Measurements from ENCODE around the gene MRTFB.
A peak's percentile ranks its signal among the peaks of the same experiment; 100 is the strongest.
"Not testable (repeated sequence)": the region's sequence is repeated elsewhere in the genome, so short reads cannot be mapped to it uniquely, and the experiment has no call there.

The MRTFB gene

DNA sequence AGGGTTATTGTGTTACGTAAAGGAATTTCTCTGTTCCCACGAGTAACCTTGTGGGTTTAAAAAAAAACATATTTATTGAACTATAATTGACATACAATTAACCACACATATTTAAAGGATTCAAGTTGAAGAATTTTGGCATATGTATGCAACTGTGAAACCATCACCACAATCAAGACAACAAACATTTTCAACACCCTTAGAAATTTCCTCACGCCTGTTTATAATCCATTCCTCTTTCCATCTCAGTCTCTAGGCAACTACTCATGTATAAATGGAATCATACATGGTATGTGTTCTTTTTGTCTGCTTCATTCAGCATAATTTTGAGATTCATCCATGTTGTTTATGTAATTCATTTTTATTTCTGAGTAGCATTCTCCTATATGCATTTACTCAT, 104.0 kb downstream of the MRTFB start:
- DNase-seq (ENCODE audit: extremely low spot score, insufficient read length, low read depth), result no peak
- FAIRE-seq, result no peak

DNA sequence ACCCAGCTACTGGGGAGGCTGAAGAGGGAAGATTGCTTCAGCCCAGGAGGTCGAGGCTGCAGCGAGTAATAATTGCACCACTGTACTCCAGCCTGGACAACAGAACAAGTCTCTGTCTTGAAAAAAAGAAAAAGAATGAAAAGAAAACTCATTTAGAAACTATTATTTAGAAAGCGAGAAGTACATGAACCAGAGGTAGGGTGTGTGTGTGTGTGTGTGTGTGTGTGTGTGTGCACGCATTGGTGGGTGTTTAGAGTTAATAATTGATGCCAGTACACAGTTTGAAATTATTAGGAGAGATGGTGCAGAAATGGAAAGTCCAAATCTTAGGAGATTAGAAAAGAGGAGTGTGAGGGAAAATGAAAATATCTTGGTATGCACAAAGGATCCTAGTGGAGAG, 106.6 kb downstream of the MRTFB start:
- FAIRE-seq (peak; percentile 72), DNase-seq (ENCODE audit: extremely low spot score, insufficient read length, low read depth) (no peak)

DNA sequence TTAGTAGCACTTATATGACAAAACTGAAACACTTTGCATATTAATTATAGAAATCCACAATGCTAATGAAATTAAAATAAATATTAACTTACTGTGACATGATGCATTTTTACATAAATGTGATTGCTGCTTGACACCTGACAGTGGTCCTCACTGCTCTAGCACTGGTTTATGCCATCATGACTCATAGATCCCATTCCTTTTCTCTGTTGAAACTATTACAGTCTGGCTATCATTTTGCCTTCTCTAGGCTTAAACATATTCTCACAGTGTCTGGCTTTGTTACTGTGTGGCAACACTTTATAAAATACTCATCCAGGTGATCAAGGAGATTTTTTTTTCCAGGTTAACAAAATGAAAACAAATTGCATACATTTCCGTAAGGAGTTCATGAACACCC, 108.0 kb downstream of the MRTFB start:
- DNase-seq (ENCODE audit: extremely low spot score, insufficient read length, low read depth) (no peak), FAIRE-seq (no peak)

DNA sequence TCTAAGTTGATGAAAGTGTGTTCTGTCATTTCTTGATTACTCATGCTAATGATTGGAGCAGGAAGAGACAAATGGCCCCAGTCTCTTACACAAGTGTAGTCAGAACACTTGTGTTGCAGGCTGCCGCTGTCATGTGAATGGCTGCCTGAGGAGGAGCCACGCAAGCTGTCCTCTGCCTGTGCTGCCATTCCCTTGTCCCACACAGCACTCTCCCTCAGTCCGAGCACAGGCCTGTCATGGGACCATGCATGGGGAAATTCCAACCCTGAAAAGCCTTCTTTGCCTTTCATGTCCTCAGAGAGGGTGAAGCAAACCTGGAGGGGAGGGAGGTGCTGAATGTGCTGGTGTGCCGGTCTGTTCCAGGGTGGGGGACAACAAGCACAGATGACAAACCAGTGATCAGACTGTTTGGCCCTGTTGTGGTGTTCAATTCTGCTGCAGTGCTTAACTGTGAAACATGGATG, 109.4 kb downstream of the MRTFB start:
- DNase-seq (ENCODE audit: extremely low spot score, insufficient read length, low read depth) (no peak), FAIRE-seq (no peak)

DNA sequence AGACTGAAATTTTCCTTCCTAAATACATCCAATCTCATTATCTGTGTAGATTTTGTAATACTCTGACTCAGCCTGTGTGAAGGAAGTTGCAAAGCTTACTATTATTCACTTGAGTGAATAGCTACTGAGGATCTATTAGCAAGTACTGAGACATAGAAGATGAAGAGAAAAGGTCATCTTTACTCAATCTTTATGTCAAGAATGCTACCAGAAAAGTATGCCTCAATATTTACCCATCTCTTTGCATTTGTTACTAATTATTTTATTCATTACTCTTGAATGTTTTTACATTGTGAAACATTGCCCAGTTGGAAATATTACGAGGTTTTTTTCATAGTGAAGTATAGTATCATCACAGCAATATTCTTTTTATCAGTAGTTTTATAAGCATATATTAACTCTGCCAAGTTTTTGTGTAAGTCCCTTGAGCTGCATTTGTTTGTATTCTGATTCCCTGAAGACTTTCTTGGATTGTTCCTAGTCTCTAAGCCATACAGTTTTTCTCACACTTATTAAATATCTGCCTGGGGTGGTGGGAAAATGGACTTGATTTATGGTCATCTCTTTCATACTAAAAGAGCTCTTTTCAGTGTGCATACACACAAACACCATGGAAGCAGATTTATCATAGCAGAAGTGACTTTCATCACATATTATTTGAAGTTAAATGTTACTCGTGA, 110.4 kb downstream of the MRTFB start:
- no peak for FAIRE-seq
- DNase-seq (ENCODE audit: extremely low spot score, insufficient read length, low read depth), result no peak

DNA sequence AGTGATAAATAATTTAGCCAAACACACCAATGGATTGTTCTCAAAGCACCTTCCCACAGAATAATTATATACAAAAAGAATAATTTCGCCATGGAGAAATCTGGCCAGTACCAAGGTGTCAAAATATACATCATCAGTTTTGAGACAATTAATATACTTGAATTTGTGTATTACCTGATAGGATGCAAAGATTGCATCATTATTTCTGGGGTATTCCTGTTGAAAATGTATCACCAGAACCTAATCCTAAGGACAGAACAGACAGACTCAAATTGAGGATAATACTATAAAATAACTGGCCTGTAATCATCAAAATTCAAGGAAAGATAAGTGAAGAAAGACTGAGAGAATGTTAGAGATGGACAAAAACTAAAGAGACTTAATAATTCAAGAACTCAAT, 111.9 kb downstream of the MRTFB start:
- DNase-seq (ENCODE audit: extremely low spot score, insufficient read length, low read depth), result no peak
- no peak for FAIRE-seq

DNA sequence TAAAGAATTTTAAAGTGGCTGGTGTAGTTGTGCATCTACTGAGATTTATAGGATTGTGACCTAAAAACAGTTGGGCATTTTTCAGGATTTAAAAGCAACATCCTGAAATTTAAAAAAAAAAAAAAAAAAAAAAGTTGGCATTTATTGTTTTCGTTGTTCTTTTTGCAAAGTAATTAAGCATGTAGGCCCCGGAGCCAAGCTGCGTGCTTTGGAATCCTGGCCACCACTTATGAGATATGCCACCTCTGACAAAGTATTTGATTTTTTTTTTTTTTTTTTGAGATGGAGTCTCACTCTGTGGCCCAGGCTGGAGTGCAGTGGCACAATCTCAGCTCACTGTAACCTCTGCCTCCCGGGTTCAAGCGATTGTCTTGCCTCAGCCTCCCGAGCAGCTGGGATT, 112.8 kb downstream of the MRTFB start:
- FAIRE-seq; DNase-seq (ENCODE audit: extremely low spot score, insufficient read length, low read depth): not testable (repeated sequence)

DNA sequence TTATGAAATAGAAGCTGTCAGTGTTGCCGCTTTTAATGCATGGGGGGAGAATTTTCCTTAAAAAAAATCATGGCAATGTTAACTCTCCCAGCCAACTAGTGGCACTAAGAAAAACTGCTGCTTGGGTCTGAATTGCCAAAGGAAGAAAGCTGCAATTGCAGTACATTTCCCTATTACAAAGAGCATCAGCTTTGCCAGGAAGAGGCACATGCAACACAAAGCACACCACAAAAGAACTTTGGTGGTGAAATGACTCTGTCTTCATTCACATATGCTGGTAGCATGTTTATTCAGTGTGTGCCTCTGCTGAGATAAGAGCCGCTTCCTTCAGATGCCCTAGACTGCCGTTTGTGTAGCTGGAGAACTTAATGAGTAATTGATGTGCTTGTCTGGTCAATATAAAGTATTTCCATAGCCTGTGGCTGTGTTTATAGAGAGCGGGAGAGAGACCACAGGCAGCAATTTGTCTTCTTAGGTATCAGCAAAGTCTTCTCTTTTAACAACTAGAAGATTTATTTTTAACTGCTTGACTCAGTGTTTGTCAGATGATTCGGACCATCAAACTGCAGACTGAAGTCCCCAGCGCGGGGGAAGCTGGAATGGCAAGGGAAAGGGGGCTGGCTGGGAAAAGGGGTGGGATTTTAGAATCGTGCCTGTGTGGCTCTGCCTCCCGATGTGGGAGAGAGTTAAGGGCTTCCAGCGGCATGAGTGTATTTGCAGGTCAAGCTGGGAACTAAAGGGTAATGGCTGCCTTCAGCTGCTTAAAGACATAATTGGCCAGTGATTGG, 115.1 kb downstream of the MRTFB start:
- DNase-seq (ENCODE audit: extremely low spot score, insufficient read length, low read depth) (no peak), FAIRE-seq (no peak)

DNA sequence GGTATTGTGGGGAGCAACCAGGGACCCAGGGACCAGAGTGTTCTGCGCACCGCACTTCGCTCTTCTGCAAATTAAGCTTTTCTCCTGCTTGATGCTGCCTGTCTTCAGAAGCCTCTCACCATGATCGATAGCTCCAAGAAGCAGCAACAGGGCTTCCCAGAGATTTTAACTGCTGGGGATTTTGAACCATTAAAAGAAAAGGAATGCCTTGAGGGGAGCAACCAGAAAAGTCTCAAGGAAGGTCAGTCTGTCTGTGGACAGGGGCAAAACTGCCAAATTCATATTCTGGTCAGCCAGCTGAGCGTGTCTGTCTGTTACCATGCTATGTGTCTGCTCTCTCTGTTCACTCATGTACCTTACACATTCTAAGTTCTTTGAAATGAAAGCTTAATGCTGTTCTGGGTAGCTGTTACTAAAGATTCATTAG, 115.7 kb downstream of the MRTFB start:
- no peak for DNase-seq (ENCODE audit: extremely low spot score, insufficient read length, low read depth)

DNA sequence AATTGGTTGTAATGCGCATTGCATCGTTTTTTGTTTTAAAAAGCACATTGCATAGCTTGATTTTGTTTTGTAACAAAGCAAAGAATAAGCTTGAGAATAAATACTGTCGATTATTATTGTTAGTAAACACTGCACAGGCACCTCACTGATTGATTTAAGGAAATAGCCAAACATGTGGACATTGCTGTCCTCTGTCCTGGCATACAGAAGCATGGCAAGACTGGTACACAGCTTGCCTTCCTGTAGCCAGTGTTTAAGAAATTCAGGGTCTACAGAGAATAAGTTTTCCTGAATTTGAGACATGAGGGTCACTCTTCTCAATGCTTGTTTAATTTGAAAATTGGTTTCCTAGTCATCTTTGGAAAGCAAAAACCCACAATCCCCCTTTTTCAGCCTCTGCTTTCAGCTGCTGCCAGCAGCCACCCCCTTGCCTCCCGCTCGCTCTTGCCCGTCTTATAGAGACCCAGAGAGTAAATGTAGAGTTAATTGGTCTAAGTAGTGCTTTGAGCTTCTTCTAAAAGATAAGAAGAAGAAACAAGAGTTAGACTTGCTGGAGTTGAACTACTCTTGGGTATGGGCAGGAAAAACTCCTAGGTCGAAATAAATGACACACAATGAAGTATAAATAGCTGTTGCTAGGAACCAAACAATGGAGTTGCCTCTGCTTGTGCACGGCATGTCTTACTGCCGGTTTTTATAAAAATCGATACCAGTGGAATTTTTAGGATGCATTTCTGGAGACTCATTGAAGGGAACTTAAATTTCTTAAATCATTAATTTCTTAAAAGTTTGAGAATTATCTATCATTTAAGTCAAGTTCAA, 116.6 kb downstream of the MRTFB start:
- FAIRE-seq, result no peak
- no peak for DNase-seq (ENCODE audit: extremely low spot score, insufficient read length, low read depth)

More for the DNA sequence above, 115.7 kb downstream of the MRTFB start:
- FAIRE-seq, result no peak

DNA sequence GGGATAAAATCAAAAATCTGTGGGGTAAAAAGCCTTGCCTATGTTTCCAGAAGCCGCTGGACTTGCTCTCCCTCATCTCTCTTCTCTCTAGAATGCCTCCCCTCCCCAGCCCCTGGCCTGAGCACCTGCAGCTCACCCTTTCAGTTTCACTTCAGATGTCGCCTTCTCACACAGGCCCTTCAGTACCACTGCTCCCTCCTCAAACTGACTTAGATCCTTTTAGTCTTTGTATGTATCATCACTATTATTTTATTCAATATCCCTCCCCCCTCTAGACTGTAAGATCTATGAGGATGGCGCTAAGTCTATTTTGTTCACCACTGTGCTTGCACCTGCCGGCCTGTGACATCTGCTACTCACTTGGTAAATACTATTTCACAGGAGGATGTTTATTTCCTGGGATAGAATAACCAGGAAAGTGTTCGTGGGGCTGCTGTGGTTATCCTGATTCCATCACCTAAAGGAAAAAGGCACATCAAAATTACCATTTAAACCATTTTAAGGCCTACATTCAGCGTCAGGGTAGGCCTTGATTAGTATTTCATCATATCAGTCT, 122.3 kb downstream of the MRTFB start:
- FAIRE-seq, result peak; percentile 90
- peak; percentile 23 for DNase-seq (ENCODE audit: extremely low spot score, insufficient read length, low read depth)

DNA sequence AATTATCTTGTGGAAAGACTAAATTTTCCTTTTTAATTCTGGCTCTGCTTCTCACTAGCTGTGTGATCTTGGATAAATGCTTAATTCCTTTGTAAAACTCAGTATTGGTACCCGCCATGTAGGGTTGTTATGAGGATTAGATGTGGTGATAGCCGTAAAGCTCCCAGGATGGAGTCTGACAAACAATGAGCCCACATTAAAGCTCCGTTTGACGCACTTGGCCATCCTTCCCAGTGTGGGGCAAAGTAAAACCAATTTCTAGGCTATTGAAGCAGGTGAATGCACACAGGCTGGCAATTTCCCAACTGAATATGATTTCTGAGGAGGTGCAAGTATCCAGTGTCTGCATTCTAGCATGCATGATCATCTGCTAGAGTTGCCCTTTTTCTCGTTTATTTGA, 123.6 kb downstream of the MRTFB start:
- FAIRE-seq (no peak), DNase-seq (ENCODE audit: extremely low spot score, insufficient read length, low read depth) (no peak)

DNA sequence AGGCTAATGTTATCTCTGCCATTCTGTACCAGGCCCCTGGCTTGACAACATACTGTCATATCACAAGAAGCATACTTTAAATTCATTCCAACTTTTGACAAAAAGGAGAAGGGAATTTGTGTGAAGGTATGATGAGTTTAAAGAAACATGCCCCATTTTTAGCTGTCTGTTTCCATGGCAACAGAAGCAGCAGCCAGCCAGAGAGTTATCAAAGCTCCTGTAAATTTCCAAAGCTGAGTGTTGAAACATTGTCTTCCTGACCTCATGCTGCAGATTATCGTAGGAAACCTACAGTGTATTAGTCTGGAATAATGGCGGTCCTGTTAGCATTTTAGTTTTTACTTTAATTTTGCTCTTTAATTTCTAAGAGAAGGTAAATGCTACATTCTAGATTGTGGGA, 124.9 kb downstream of the MRTFB start:
- FAIRE-seq (no peak), DNase-seq (ENCODE audit: extremely low spot score, insufficient read length, low read depth) (no peak)

DNA sequence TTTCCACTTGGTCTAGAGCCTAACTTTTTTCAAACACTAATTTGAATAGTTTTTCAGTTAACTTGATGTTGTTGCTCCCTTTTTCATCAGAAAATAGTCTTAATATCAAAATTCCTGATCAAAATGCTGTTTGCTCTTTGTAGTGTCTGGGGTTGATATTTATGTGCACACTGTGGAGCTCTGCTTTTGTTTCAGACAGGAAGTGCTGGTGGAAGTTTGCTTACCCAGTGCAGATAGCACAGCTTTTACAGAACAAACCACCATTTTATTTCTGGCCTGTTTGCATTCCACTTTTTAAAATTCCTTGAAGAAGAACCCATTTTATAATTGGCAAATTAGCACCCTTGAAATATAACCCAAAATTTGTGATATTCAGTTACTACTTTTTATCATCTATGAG, 125.4 kb downstream of the MRTFB start:
- DNase-seq (ENCODE audit: extremely low spot score, insufficient read length, low read depth), result no peak
- FAIRE-seq, result no peak

DNA sequence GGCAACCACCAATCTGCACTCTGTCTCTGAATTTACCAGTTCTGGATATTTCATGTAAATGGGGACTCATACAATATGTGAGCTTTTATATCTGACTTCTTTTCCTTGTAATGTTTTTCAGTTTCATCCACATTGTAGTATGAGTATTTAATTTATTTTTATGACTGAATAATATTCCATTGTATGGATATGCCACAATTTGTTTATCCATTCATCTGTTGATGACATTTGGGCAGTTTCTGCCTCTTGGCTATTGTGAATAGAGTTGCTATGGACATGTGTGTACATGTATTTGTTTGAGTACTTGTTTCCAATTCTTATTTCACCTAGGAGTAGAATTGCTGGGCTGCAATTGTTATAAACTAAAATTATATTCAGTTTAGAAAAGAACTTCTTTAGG, 126.9 kb downstream of the MRTFB start:
- DNase-seq (ENCODE audit: extremely low spot score, insufficient read length, low read depth) (no peak), FAIRE-seq (no peak)

DNA sequence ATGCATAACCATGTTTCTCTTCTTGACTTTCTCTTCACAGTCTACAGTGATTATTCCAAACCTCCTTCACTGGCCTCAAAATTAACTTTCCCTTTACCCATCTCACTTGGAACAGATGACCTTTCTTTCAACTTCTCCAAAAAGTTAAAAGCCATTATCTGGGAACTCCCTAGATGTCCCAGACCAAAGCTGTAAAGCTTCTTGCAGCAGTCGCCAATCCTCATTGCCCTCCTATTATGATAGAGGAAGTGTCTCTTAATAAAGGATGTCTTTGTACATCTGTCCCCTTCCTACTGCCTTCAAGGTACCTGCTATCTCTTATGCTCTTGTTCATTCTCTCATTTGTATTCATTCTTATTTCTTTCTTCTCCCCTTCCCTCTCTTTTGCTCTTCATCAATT, 127.5 kb downstream of the MRTFB start:
- no peak for FAIRE-seq
- DNase-seq (ENCODE audit: extremely low spot score, insufficient read length, low read depth), result no peak

DNA sequence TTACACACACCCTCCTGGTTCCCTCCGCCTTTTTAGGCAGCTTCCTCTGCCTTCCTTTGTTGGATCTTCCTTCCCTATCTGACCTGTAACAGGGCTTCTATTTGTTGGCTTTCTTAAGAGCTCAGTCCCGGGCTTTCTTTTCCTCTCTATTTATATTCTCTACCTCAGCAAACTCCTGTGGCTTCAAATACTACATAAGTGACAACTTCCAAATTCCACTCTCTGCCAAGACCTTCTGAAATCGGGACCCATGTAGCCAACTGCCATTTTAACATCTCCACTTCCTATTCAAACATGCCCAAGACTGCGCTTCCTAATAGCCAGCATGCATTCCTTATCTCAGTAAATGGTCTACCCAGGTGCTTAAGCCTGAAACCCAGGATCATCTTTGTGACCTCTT, 128.1 kb downstream of the MRTFB start:
- DNase-seq (ENCODE audit: extremely low spot score, insufficient read length, low read depth) (no peak), FAIRE-seq (no peak)

DNA sequence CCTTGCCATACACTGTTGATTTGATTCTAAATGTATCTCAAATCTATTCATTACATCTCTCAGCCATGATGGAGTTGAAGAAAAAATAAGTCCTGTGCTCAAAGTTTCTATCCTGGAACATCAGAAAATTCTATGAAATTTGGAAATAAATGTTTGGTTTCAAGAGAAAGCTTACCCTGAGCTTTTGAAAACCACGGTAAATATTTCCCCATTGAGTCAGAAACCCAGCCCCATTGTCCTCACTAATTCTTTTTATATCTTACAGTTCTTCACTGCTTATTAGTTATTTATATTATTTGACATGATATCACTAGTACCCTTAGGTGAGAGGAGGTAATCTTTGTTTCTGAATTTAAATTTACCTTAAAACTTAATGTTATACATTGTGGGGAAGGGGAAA, 128.5 kb downstream of the MRTFB start:
- no peak for FAIRE-seq
- no peak for DNase-seq (ENCODE audit: extremely low spot score, insufficient read length, low read depth)

DNA sequence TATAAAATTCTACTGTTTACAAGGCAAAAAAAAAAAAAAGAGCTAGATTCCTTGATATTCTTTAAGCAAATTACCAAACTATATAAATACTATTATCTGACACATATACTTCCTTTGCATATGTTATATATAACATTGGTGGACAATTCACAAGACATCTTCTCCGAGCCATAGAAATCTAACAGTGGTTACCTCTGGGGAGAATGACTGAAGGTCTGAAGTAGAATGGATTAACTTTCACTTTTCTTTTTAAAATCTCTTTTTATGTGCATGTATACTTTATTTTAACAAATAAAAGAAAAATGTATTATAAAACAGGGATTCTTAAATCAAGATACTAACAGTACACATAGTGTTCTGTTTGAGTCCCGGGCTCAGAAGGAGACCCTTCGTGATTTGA, 131.0 kb downstream of the MRTFB start:
- no peak for FAIRE-seq

DNA sequence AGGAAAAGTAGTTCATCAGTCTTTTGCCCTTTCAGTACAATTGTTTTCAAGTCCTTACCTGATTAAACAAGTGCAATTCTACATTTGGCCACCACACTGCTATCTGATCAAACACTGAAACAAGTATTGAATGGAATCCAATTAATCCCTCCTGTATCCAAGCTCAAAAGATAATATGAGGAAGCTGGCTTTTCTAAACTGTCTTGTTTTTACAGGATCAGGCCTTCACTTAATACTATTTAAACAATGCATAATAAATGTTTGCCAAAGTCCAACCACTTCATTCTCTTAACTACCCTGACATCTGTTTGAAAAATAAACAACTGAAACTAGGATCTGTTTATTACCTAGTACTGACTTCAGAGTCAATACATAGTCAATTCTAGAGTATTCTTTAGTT, 131.6 kb downstream of the MRTFB start:
- FAIRE-seq (no peak), DNase-seq (ENCODE audit: extremely low spot score, insufficient read length, low read depth) (no peak)

More for the DNA sequence above, 131.0 kb downstream of the MRTFB start:
- no peak for DNase-seq (ENCODE audit: extremely low spot score, insufficient read length, low read depth)
